ENCODE data around the gene MED13L.

DNA sequence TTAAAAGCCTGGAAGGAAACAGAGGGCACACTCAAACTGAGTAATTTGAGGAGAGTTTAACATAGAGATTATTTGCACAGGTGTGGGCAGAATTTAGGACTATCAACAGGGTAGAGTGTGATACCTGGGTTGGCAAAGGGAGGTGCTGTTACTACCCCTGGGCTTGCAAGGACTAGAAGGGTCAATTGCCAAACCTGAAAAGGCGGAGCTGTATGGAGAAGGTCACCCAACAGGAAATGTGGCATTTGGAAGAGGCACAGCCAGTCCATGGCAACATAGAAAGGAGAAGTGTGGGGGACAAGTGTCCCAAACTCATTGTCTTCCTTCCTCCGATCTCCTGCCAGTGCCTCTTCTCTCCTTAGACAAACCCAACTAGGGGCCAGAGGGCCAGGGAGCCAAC, 21.6 kb upstream of the MED13L start:
- TF ChIP-seq, protein P1, sequence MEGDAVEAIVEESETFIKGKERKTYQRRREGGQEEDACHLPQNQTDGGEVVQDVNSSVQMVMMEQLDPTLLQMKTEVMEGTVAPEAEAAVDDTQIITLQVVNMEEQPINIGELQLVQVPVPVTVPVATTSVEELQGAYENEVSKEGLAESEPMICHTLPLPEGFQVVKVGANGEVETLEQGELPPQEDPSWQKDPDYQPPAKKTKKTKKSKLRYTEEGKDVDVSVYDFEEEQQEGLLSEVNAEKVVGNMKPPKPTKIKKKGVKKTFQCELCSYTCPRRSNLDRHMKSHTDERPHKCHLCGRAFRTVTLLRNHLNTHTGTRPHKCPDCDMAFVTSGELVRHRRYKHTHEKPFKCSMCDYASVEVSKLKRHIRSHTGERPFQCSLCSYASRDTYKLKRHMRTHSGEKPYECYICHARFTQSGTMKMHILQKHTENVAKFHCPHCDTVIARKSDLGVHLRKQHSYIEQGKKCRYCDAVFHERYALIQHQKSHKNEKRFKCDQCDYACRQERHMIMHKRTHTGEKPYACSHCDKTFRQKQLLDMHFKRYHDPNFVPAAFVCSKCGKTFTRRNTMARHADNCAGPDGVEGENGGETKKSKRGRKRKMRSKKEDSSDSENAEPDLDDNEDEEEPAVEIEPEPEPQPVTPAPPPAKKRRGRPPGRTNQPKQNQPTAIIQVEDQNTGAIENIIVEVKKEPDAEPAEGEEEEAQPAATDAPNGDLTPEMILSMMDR (conservative IDR thresholded peaks at IDR 0.05 in 1 of 2, IDR thresholded peaks at IDR 0.05 in 1 of 2; ENCODE audit: extremely low read depth in 1 of 2, insufficient read depth in 1 of 2, low read depth in 1 of 2, low read length in 2 of 2): no peak
- no peak for TF ChIP-seq EZH2 (IDR thresholded peaks at IDR 0.05; ENCODE audit: borderline replicate concordance, low read length)
